GM12878 (cell line): ENCODE measurements around the gene CLASP1. TPM values are rescaled to one million over a fixed set of nuclear protein-coding genes. Genes with fewer than 3 reads are reported as not detected.
A peak's percentile ranks its signal among the peaks of the same experiment; 100 is the strongest.

Experiments used
- ATAC-seq: fragments of 200-7000 bp; cut with Tn5 transposase; 3 replicates; pipeline ENCODE4 v1.9.1; 2020; ENCODE audit warnings: mild to moderate bottlenecking, moderate library complexity
- BruUV-seq: library from RNA; stranded (reverse); fragments of 400-500 nt; replicated peaks from 2 replicates; lab custom pipeline; 2021; lab: Mats Ljungman, UMichigan
- CTCF ChIA-PET: fragments of 300-600 bp; sonication (Branson Sonifier 250); formaldehyde crosslinking; extraction: SDS; loops from one replicate; lab custom pipeline; 2021; ENCODE audit warnings: inconsistent platforms; lab: Yijun Ruan, JAX
- POLR2A ChIA-PET: fragments of 350-600 bp; formaldehyde crosslinking; extraction: SDS; loops from one replicate; lab custom pipeline; 2021; ENCODE audit warnings: inconsistent platforms; lab: Charles Lee
- RAD21 ChIA-PET: fragments of 300-600 bp; sonication (Branson Sonifier 250); formaldehyde crosslinking; loops from one replicate; lab custom pipeline; 2023; ENCODE audit warnings: antibody characterized with exemption; ENCODE audit not compliant: unreplicated experiment; lab: Charles Lee
- SMC1A ChIA-PET: fragments of 300-600 bp; sonication (Branson Sonifier 250); formaldehyde crosslinking; loops from one replicate; lab custom pipeline; 2023; ENCODE audit not compliant: unreplicated experiment, uncharacterized antibody; lab: Charles Lee
- DNase-seq: peaks from one replicate; pipeline ENCODE4 v3.0.0-alpha.2; 2011; ENCODE audit warnings: low read depth, low spot score
- FAIRE-seq: peaks from 3 replicates; lab custom pipeline; 2011; peaks lifted over from hg19 to GRCh38; lab: Jason Lieb, UNC
- H2AFZ ChIP-seq: 2 replicates; pipeline ENCODE4 v1.6.0; 2011; ENCODE audit warnings: low read depth, low read length, control low read depth; ENCODE audit not compliant: control insufficient read depth
- H3K27ac ChIP-seq: 2 replicates; pipeline ENCODE4 v1.5.1; 2011; ENCODE audit warnings: control low read depth; ENCODE audit not compliant: control insufficient read depth, insufficient read depth
- H3K27me3 ChIP-seq, 2 experiments: replicated peaks in 1 of 2; 2 replicates each; pipeline versions ENCODE4 v1.6.0 to v1.6.1; 2011; ENCODE audit warnings: low read length in 1 of 2; ENCODE audit not compliant: control insufficient read depth in 2 of 2, insufficient read depth in 2 of 2
- H3K36me3 ChIP-seq, 2 experiments: 2 replicates each; pipeline ENCODE4 v1.5.1; 2011; ENCODE audit warnings: low read length in 1 of 2; ENCODE audit not compliant: control insufficient read depth in 2 of 2, insufficient read depth in 2 of 2
- H3K4me1 ChIP-seq: 2 replicates; pipeline ENCODE4 v1.6.1; 2011; ENCODE audit warnings: mild to moderate bottlenecking, low read length, moderate library complexity, mixed read lengths; ENCODE audit not compliant: control insufficient read depth, insufficient read depth
- H3K4me2 ChIP-seq: 2 replicates; pipeline ENCODE4 v1.6.0; 2011; ENCODE audit warnings: control low read depth; ENCODE audit not compliant: control insufficient read depth, insufficient read depth
- H3K4me3 ChIP-seq: fragments of 200-600 bp; sonication (generic); 2 replicates; pipeline ENCODE4 v1.5.1; 2016
- H3K79me2 ChIP-seq: 2 replicates; pipeline ENCODE4 v1.6.0; 2011; ENCODE audit warnings: low read length; ENCODE audit not compliant: control insufficient read depth, insufficient read depth
- H3K9ac ChIP-seq: 2 replicates; pipeline ENCODE4 v1.8.0; 2011; ENCODE audit warnings: low read length, control low read depth, mixed read lengths; ENCODE audit not compliant: control insufficient read depth, insufficient read depth
- H3K9me3 ChIP-seq: replicated peaks from 3 replicates; pipeline ENCODE4 v1.5.1; 2011; ENCODE audit warnings: mild to moderate bottlenecking, low read length; ENCODE audit not compliant: control insufficient read depth, insufficient read depth
- H4K20me1 ChIP-seq: 2 replicates; pipeline ENCODE4 v1.6.0; 2011; ENCODE audit not compliant: control insufficient read depth, insufficient read depth
- CEBPB ChIP-seq, 2 experiments: fragments of 150-350 bp in 1 of 2; IDR thresholded peaks; 2 replicates each; pipeline ENCODE4 v1.6.1; 2012 to 2014; ENCODE audit warnings: low read depth in 2 of 2, low read length in 2 of 2, borderline replicate concordance in 1 of 2, inconsistent platforms in 1 of 2
- IRF3 ChIP-seq: fragments of 450-650 bp; IDR thresholded peaks from 2 replicates; pipeline ENCODE4 v1.6.1; 2014; ENCODE audit warnings: mild to moderate bottlenecking
- MTA2 ChIP-seq: fragments of 450-650 bp; IDR thresholded peaks from 2 replicates; pipeline ENCODE4 v1.6.1; 2016; ENCODE audit warnings: low read depth, mild to moderate bottlenecking, moderate library complexity
- POLR2AphosphoS5 ChIP-seq: IDR thresholded peaks from 2 replicates; pipeline ENCODE4 v1.6.1; 2011; ENCODE audit warnings: mild to moderate bottlenecking, low read length, inconsistent platforms
- ZNF622 ChIP-seq: fragments of 450-650 bp; IDR thresholded peaks from 2 replicates; pipeline ENCODE4 v1.6.1; 2017; ENCODE audit warnings: mild to moderate bottlenecking, inconsistent platforms
- WGBS: methylation state at CpG from one replicate; pipeline ENCODE4 v1.1.6; 2016; ENCODE audit warnings: low lambda C conversion rate; ENCODE audit not compliant: insufficient replicate concordance, insufficient coverage; ENCODE audit errors: missing lambda C conversion rate; 5-methylcytosine and 5-hydroxymethylcytosine counted together
- in situ Hi-C: fragments of 300-500 bp; cut with MboI; formaldehyde crosslinking; loops from 9 replicates; pipeline ENCODE4 v1.14.3; 2018; ENCODE audit warnings: mixed read lengths
- intact Hi-C: fragments of 100-400 bp; cut with micrococcal nuclease; formaldehyde crosslinking; loops from one replicate; pipeline ENCODE4 v1.14.2; 2022; ENCODE audit not compliant: unreplicated experiment
- polyA plus RNA-seq, 11 experiments: library from polyadenylated mRNA; depleted of rRNA in 4 of 11; unstranded in 6 of 11; stranded (reverse) in 5 of 11; fragments of >200 nt; fragmentation: Nextera tagmentation in 4 of 11; fragmentation: Illumina TruSeq in 1 of 11; extraction: Ambion mirVana in 4 of 11; extraction: Trizol in 1 of 11; gene quantifications; 1 replicate in 1 of 11; 2 replicates in 10 of 11; pipeline versions ENCODE4 v1.2.1 to v1.2.3, GENCODE V29; 2011 to 2016; ENCODE audit warnings: inconsistent platforms in 2 of 11, missing spikeins in 2 of 11, low read depth in 1 of 11
- total RNA-seq, 4 experiments: library from RNA; depleted of rRNA in 3 of 4; stranded (reverse); fragments of >200 nt in 3 of 4; fragmentation: Illumina TruSeq in 1 of 4; extraction: Trizol in 1 of 4; gene quantifications; 2 replicates each; pipeline versions ENCODE4 v1.2.1 to v1.2.3, GENCODE V29; 2013 to 2021

Gene CLASP1
- total and polyA plus RNA-seq, 10 of the 15 experiments (the other 5 are each of a cell fraction or from before 2014, with no cell fraction given), result 1.4 to 62.4 (median 32.9) TPM

GRCh38 chr2:121336528-121337294 lies 312.6 kb downstream of the CLASP1 start:
- Histone ChIP-seq H3K4me2 (no peak overlapping the region), H2AFZ (no peak overlapping the region), H3K36me3 (peaks cover 6 to 10% of the 10 kb centered on the region in 2 experiments), H3K4me3 (no peak overlapping the region), H3K9me3 (no peaks in the 10 kb centered on the region), H3K79me2 (no peaks in the 10 kb centered on the region), H3K27ac (no peak overlapping the region), H3K9ac (no peak overlapping the region), H3K27me3 (no peaks in the 10 kb centered on the region), H3K4me1 (peaks cover 5% of the 10 kb centered on the region; the same call in 1 of the 2 replicates), H4K20me1 (no peaks in the 10 kb centered on the region)
- DNase-seq (no peak), ATAC-seq (no peak), FAIRE-seq (no peak)
- SMC1A ChIA-PET, result interaction anchor here (0.8 kb wide), 1 partner anchor 22 kb away, joined by 3 read pairs; no protein-coding TSS in a partner anchor
- TF ChIP-seq ZNF622, result no peak
- TF ChIP-seq POLR2AphosphoS5, result 0 out of 2 replicates have a peak, but pooled peaks have one; percentile 18
- TF ChIP-seq IRF3, result no peak
- TF ChIP-seq MTA2, result no peak
- TF ChIP-seq CEBPB (IDR thresholded peaks at IDR 0.05; ENCODE audit: borderline replicate concordance in 1 of 2, low read depth in 2 of 2, low read length in 2 of 2), result no peak
- CTCF ChIA-PET, result interaction anchor here (1.0 kb wide), 1 partner anchor 19 kb away, joined by 3 read pairs; no protein-coding TSS in a partner anchor
- RAD21 ChIA-PET, result no interaction called here
- in situ Hi-C loops, result no loop called here
- POLR2A ChIA-PET, result interaction anchor here (1.1 kb wide), 1 partner anchor 11 kb away, joined by 3 read pairs; no protein-coding TSS in a partner anchor
- BruUV-seq, result no TSS peak
- 95% methylated on average over 18 of the region's 18 CpGs for WGBS
- intact Hi-C loops, result no loop called here
